ENCODE results near the gene MAPK8IP3. TPM values are rescaled to one million over a fixed set of nuclear protein-coding genes. Genes with fewer than 3 reads are reported as not detected.
"Not testable (repeated sequence)": the region's sequence is repeated elsewhere in the genome, so short reads cannot be mapped to it uniquely, and the experiment has no call there.

Gene MAPK8IP3
- total RNA-seq, 1 experiment from 2014 or later = 72.3 TPM

GRCh38 chr16:1731603-1732002 lies 25.6 kb downstream of the MAPK8IP3 start (continued):
- TF ChIP-seq E2F1 (CRISPR knock-in tag; IDR thresholded peaks at IDR 0.05) = no peak
- TF ChIP-seq NFATC4 (CRISPR knock-in tag; IDR thresholded peaks at IDR 0.05) = no peak
- TF ChIP-seq ELF4 (CRISPR knock-in tag; IDR thresholded peaks at IDR 0.05; ENCODE audit: low read depth) = no peak
- no peak for TF ChIP-seq ESRRA (CRISPR knock-in tag; IDR thresholded peaks at IDR 0.05; ENCODE audit: borderline replicate concordance)

- Mint-ChIP-seq H3K27me3 (ENCODE audit: low read depth) (no peaks in the 10 kb centered on the region; the same call in 1 of the 2 replicates), H3K36me3 (peaks cover 7% of the 10 kb centered on the region), H3K4me1 (no peaks in the 10 kb centered on the region), H3K27ac (no peak overlapping the region), H3K4me3 (no peak overlapping the region), H3K9me3 (no peaks in the 10 kb centered on the region)
- CTCF ChIA-PET = interaction anchor here (1.1 to 1.7 kb wide), 2 partner anchors 9 to 26 kb away, joined by 4 to 11 read pairs; partner anchors contain the start of gene MAPK8IP3
- no peak for DNase-seq (ENCODE audit: low spot score)
- POLR2A ChIA-PET = no interaction called here
- no peak for ATAC-seq
- no peak for TF ChIP-seq FOXJ3 (CRISPR knock-in tag; IDR thresholded peaks at IDR 0.05; ENCODE audit: borderline replicate concordance)
- no peak for TF ChIP-seq E2F5 (CRISPR knock-in tag; IDR thresholded peaks at IDR 0.05)
- TF ChIP-seq, protein P1, sequence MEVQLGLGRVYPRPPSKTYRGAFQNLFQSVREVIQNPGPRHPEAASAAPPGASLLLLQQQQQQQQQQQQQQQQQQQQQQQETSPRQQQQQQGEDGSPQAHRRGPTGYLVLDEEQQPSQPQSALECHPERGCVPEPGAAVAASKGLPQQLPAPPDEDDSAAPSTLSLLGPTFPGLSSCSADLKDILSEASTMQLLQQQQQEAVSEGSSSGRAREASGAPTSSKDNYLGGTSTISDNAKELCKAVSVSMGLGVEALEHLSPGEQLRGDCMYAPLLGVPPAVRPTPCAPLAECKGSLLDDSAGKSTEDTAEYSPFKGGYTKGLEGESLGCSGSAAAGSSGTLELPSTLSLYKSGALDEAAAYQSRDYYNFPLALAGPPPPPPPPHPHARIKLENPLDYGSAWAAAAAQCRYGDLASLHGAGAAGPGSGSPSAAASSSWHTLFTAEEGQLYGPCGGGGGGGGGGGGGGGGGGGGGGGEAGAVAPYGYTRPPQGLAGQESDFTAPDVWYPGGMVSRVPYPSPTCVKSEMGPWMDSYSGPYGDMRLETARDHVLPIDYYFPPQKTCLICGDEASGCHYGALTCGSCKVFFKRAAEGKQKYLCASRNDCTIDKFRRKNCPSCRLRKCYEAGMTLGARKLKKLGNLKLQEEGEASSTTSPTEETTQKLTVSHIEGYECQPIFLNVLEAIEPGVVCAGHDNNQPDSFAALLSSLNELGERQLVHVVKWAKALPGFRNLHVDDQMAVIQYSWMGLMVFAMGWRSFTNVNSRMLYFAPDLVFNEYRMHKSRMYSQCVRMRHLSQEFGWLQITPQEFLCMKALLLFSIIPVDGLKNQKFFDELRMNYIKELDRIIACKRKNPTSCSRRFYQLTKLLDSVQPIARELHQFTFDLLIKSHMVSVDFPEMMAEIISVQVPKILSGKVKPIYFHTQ (CRISPR knock-in tag; IDR thresholded peaks at IDR 0.05) = no peak
- no peak for TF ChIP-seq MLX (CRISPR knock-in tag; IDR thresholded peaks at IDR 0.05)
- TF ChIP-seq SOX15 (CRISPR knock-in tag; IDR thresholded peaks at IDR 0.05) = no peak
- no peak for TF ChIP-seq TEAD4 (CRISPR knock-in tag; IDR thresholded peaks at IDR 0.05)
- TF ChIP-seq, protein P2, sequence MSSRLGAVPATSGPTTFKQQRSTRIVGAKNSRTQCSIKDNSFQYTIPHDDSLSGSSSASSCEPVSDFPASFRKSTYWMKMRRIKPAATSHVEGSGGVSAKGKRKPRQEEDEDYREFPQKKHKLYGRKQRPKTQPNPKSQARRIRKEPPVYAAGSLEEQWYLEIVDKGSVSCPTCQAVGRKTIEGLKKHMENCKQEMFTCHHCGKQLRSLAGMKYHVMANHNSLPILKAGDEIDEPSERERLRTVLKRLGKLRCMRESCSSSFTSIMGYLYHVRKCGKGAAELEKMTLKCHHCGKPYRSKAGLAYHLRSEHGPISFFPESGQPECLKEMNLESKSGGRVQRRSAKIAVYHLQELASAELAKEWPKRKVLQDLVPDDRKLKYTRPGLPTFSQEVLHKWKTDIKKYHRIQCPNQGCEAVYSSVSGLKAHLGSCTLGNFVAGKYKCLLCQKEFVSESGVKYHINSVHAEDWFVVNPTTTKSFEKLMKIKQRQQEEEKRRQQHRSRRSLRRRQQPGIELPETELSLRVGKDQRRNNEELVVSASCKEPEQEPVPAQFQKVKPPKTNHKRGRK (CRISPR knock-in tag; IDR thresholded peaks at IDR 0.05; ENCODE audit: borderline replicate concordance) = no peak
- TF ChIP-seq ZNF138 (CRISPR knock-in tag; conservative IDR thresholded peaks at IDR 0.05) = no peak
- TF ChIP-seq TEAD1 (CRISPR knock-in tag; IDR thresholded peaks at IDR 0.05) = no peak
- TF ChIP-seq CDX4 (CRISPR knock-in tag; IDR thresholded peaks at IDR 0.05; ENCODE audit: borderline replicate concordance) = no peak
- no peak for TF ChIP-seq ZNF263 (CRISPR knock-in tag; IDR thresholded peaks at IDR 0.05; ENCODE audit: low read depth)
- no peak for TF ChIP-seq USF1 (CRISPR knock-in tag; IDR thresholded peaks at IDR 0.05)
- TF ChIP-seq TP53 (CRISPR knock-in tag; IDR thresholded peaks at IDR 0.05) = no peak
Observed at GRCh38 chr16:1732071-1732470, 26.1 kb downstream of the MAPK8IP3 start.

DNA sequence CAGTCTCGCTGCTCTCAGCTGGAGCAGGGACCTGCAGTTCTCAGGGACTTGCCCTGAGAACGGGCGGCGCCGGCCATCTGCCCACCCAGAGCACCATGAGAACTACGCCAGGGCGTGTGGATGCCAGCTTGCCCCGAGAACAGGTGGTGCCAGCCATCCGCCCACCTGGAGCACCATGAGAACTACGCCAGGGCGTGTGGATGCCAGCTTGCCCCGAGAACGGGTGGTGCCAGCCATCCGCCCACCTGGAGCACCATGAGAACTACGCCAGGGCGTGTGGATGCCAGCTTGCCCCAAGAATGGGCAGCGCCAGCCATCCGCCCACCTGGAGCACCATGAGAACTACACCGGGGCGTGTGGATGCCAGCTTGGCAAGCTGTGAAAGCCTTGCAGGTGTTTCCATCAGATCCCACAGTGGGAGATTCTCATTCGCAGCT lies 26.6 kb downstream of the MAPK8IP3 start:
- H3K27me3 Mint-ChIP-seq (ENCODE audit: low read depth); POLR2A ChIA-PET; H3K36me3 Mint-ChIP-seq; ATAC-seq; H3K4me3 Mint-ChIP-seq; H3K9me3 Mint-ChIP-seq; H3K27ac Mint-ChIP-seq; H3K4me1 Mint-ChIP-seq; DNase-seq (ENCODE audit: low spot score): not testable (repeated sequence)
- CTCF ChIA-PET = interaction anchor here (1.1 to 1.7 kb wide), 2 partner anchors 9 to 27 kb away, joined by 4 to 11 read pairs; partner anchors contain the start of gene MAPK8IP3
